HepG2 (cell line): ENCODE measurements around the gene KIF22. TPM values are rescaled to one million over a fixed set of nuclear protein-coding genes. Genes with fewer than 3 reads are reported as not detected.

ENCODE experiments used
- ATF7-NPFF ChIP-seq: sonication (generic); formaldehyde crosslinking; IDR thresholded peaks from 2 replicates; pipeline ENCODE4 v1.8.1; 2023; ENCODE audit warnings: mild to moderate bottlenecking, low read depth, missing genetic modification reagents, moderate library complexity
- BORCS8-MEF2B ChIP-seq: sonication (generic); formaldehyde crosslinking; IDR thresholded peaks from 2 replicates; pipeline ENCODE4 v1.8.0; 2022; ENCODE audit warnings: mild to moderate bottlenecking, missing genetic modification reagents
- FOXK2 ChIP-seq: fragments of 450-650 bp; IDR thresholded peaks from 2 replicates; pipeline ENCODE4 v1.6.1; 2016
- HHEX ChIP-seq: IDR thresholded peaks from 2 replicates; pipeline ENCODE4 v1.6.1; 2016; ENCODE audit warnings: control low read depth
- MED1 ChIP-seq: sonication (generic); formaldehyde crosslinking; IDR thresholded peaks from 2 replicates; pipeline ENCODE4 v1.4.0; 2020; ENCODE audit warnings: missing genetic modification reagents
- NFYB ChIP-seq: sonication (generic); formaldehyde crosslinking; IDR thresholded peaks from 2 replicates; pipeline ENCODE4 v1.4.0; 2020; ENCODE audit warnings: missing genetic modification reagents
- PCBP1 ChIP-seq: fragments of 200-400 bp; formaldehyde crosslinking; IDR thresholded peaks from 2 replicates; pipeline ENCODE4 v1.6.1; 2017; ENCODE audit warnings: mild to moderate bottlenecking, low read depth, low read length, borderline replicate concordance
- SMAD3 ChIP-seq: sonication (generic); formaldehyde crosslinking; IDR thresholded peaks from 2 replicates; pipeline ENCODE4 v1.4.0; 2020; ENCODE audit warnings: missing genetic modification reagents
- SMARCC2 ChIP-seq: fragments of 450-650 bp; IDR thresholded peaks from 2 replicates; pipeline ENCODE4 v1.6.1; 2017; ENCODE audit warnings: antibody characterized with exemption, mild to moderate bottlenecking
- TBL1XR1 ChIP-seq: fragments of 150-350 bp; IDR thresholded peaks from 2 replicates; pipeline ENCODE4 v1.6.1; 2014; ENCODE audit warnings: borderline replicate concordance, low read length; ENCODE audit not compliant: partially characterized antibody
- TERF1 ChIP-seq: sonication (generic); formaldehyde crosslinking; IDR thresholded peaks from 2 replicates; pipeline ENCODE4 v1.8.0; 2022; ENCODE audit warnings: mild to moderate bottlenecking, missing genetic modification reagents, moderate library complexity
- TMF1 ChIP-seq: sonication (generic); formaldehyde crosslinking; IDR thresholded peaks from 2 replicates; pipeline ENCODE4 v1.8.1; 2022; ENCODE audit warnings: low read depth, missing genetic modification reagents
- ZFX ChIP-seq: sonication (generic); formaldehyde crosslinking; IDR thresholded peaks from 2 replicates; pipeline ENCODE4 v1.4.0; 2020; ENCODE audit warnings: mild to moderate bottlenecking, low read depth, missing genetic modification reagents, moderate library complexity
- ZKSCAN1 ChIP-seq: fragments of 150-350 bp; IDR thresholded peaks from 2 replicates; pipeline ENCODE4 v1.6.1; 2014; ENCODE audit warnings: low read length
- ZNF12 ChIP-seq: sonication (generic); formaldehyde crosslinking; IDR thresholded peaks from 2 replicates; pipeline ENCODE4 v1.5.0; 2020; ENCODE audit warnings: missing genetic modification reagents
- ZNF17 ChIP-seq: sonication (generic); formaldehyde crosslinking; IDR thresholded peaks from 2 replicates; pipeline ENCODE4 v1.5.0; 2020; ENCODE audit warnings: mild to moderate bottlenecking, missing genetic modification reagents
- ZNF235 ChIP-seq: sonication (generic); formaldehyde crosslinking; IDR thresholded peaks from 2 replicates; pipeline ENCODE4 v1.8.1; 2023; ENCODE audit warnings: mild to moderate bottlenecking, missing genetic modification reagents, borderline replicate concordance
- ZNF280B ChIP-seq: sonication (generic); formaldehyde crosslinking; IDR thresholded peaks from 2 replicates; pipeline ENCODE4 v1.5.0; 2020; ENCODE audit warnings: missing genetic modification reagents, mild to moderate bottlenecking, borderline replicate concordance
- ZNF296 ChIP-seq: sonication (generic); formaldehyde crosslinking; conservative IDR thresholded peaks from 2 replicates; pipeline ENCODE4 v1.5.0; 2020; ENCODE audit warnings: mild to moderate bottlenecking, missing genetic modification reagents
- ZNF557 ChIP-seq: sonication (generic); formaldehyde crosslinking; IDR thresholded peaks from 2 replicates; pipeline ENCODE4 v1.4.0; 2020; ENCODE audit warnings: missing genetic modification reagents
- ZNF660 ChIP-seq: sonication (generic); formaldehyde crosslinking; IDR thresholded peaks from 2 replicates; pipeline ENCODE4 v1.5.1; 2020; ENCODE audit warnings: mild to moderate bottlenecking, low read depth, missing genetic modification reagents, borderline replicate concordance
- ZNF746 ChIP-seq: sonication (generic); formaldehyde crosslinking; IDR thresholded peaks from 2 replicates; pipeline ENCODE4 v1.8.0; 2022; ENCODE audit warnings: mild to moderate bottlenecking, missing genetic modification reagents
- ZNF790 ChIP-seq: sonication (generic); formaldehyde crosslinking; IDR thresholded peaks from 2 replicates; pipeline ENCODE4 v1.8.0; 2022; ENCODE audit warnings: missing genetic modification reagents, mild to moderate bottlenecking, borderline replicate concordance
- polyA plus RNA-seq, 8 experiments: library from polyadenylated mRNA; depleted of rRNA in 3 of 8; stranded (reverse) in 7 of 8; unstranded in 1 of 8; fragments of >200 nt; fragmentation: Illumina TruSeq in 4 of 8; extraction: Trizol in 4 of 8; gene quantifications; 2 replicates each; pipeline versions ENCODE4 v1.2.1 to v1.2.3, GENCODE V29; 2011 to 2016; ENCODE audit warnings: low read depth in 4 of 8, missing spikeins in 1 of 8, mixed read lengths in 1 of 8; ENCODE audit not compliant: insufficient read depth in 1 of 8
- total RNA-seq, 5 experiments: library from RNA; depleted of rRNA; stranded (reverse); fragments of >200 nt; fragmentation: Illumina TruSeq; extraction: Trizol; gene quantifications; 2 replicates each; pipeline ENCODE4 v1.2.3, GENCODE V29; 2016; ENCODE audit warnings: low read depth in 1 of 5
- TF ChIP-seq, protein P1 (sequence below): sonication (generic); formaldehyde crosslinking; IDR thresholded peaks from 2 replicates; pipeline ENCODE4 v1.8.1; 2023; ENCODE audit warnings: mild to moderate bottlenecking, missing genetic modification reagents
- TF ChIP-seq, protein P2 (sequence below): sonication (generic); formaldehyde crosslinking; IDR thresholded peaks from 2 replicates; pipeline ENCODE4 v1.8.0; 2022; ENCODE audit warnings: missing genetic modification reagents, mild to moderate bottlenecking, borderline replicate concordance

The KIF22 gene
- total and polyA plus RNA-seq, 2 of the 13 experiments (the other 11 are each of a cell fraction or from before 2014, with no cell fraction given) = 95.8 to 118 TPM

- TF ChIP-seq ZNF12 (CRISPR knock-in tag) (peak; percentile 26; the same call in 1 of the 2 replicates), TERF1 (CRISPR knock-in tag) (0 out of 2 replicates have a peak, but pooled peaks have one; percentile 62), ZNF660 (0 out of 2 replicates have a peak, but pooled peaks have one; percentile 71), NFYB (peak; percentile 50; the same call in 1 of the 2 replicates), ZNF17 (no peak), ZNF790 (CRISPR knock-in tag) (0 out of 2 replicates have a peak, but pooled peaks have one; percentile 86), ZNF746 (CRISPR knock-in tag) (peak; percentile 91), ZNF235 (CRISPR knock-in tag) (peak; percentile 91), PCBP1 (peak; percentile 67; the same call in 1 of the 2 replicates), TBL1XR1 (peak; percentile 46), SMAD3 (CRISPR knock-in tag) (peak; percentile 75; the same call in 1 of the 2 replicates), ZFX (CRISPR knock-in tag) (peak; percentile 82), FOXK2 (peak; percentile 36; the same call in 1 of the 2 replicates), HHEX (CRISPR knock-in tag) (no peak), ZNF557 (CRISPR knock-in tag) (peak; percentile 61; the same call in 1 of the 2 replicates), ZKSCAN1 (peak; percentile 68; the same call in 1 of the 2 replicates), BORCS8-MEF2B (CRISPR knock-in tag) (peak; percentile 90), MED1 (CRISPR knock-in tag) (peak; percentile 81), SMARCC2 (no peak), ZNF280B (CRISPR knock-in tag) (peak; percentile 97), ZNF296 (CRISPR knock-in tag) (no peak), TMF1 (CRISPR knock-in tag) (no peak; the same call in none of the 2 replicates), ATF7-NPFF (CRISPR knock-in tag) (peak; percentile 82)
- TF ChIP-seq, protein P1, sequence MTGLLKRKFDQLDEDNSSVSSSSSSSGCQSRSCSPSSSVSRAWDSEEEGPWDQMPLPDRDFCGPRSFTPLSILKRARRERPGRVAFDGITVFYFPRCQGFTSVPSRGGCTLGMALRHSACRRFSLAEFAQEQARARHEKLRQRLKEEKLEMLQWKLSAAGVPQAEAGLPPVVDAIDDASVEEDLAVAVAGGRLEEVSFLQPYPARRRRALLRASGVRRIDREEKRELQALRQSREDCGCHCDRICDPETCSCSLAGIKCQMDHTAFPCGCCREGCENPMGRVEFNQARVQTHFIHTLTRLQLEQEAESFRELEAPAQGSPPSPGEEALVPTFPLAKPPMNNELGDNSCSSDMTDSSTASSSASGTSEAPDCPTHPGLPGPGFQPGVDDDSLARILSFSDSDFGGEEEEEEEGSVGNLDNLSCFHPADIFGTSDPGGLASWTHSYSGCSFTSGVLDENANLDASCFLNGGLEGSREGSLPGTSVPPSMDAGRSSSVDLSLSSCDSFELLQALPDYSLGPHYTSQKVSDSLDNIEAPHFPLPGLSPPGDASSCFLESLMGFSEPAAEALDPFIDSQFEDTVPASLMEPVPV = peak; percentile 92; the same call in 1 of the 2 replicates
- TF ChIP-seq, protein P2, sequence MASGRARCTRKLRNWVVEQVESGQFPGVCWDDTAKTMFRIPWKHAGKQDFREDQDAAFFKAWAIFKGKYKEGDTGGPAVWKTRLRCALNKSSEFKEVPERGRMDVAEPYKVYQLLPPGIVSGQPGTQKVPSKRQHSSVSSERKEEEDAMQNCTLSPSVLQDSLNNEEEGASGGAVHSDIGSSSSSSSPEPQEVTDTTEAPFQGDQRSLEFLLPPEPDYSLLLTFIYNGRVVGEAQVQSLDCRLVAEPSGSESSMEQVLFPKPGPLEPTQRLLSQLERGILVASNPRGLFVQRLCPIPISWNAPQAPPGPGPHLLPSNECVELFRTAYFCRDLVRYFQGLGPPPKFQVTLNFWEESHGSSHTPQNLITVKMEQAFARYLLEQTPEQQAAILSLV (CRISPR knock-in tag) = peak; percentile 90
Measured at GRCh38 chr16:29815793-29816693, 25.5 kb downstream of the KIF22 start, which contains the start of gene PAGR1 (continued).
